K562 (cell line): Measurements from ENCODE around the gene DCUN1D1. TPM values are rescaled to one million over a fixed set of nuclear protein-coding genes. Genes with fewer than 3 reads are reported as not detected.
A peak's percentile ranks its signal among the peaks of the same experiment; 100 is the strongest.

ENCODE experiments used
- BRD4 ChIP-seq: fragments of 200-600 bp; sonication (generic); IDR thresholded peaks from 2 replicates; pipeline ENCODE4 v1.6.1; 2017; ENCODE audit warnings: inconsistent platforms
- CBFA2T3 ChIP-seq: fragments of 450-650 bp; IDR thresholded peaks from 2 replicates; pipeline ENCODE4 v1.6.1; 2017
- ETV5 ChIP-seq: sonication (generic); formaldehyde crosslinking; IDR thresholded peaks from 2 replicates; pipeline ENCODE4 v1.4.0; 2020; ENCODE audit warnings: low read depth, mild to moderate bottlenecking, missing genetic modification reagents
- HNRNPK ChIP-seq: fragments of 200-400 bp; formaldehyde crosslinking; IDR thresholded peaks from one replicate; pipeline ENCODE4 v1.6.1; 2018; ENCODE audit warnings: mild to moderate bottlenecking, low read depth, low read length; ENCODE audit not compliant: poor library complexity, severe bottlenecking
- MAFF ChIP-seq: IDR thresholded peaks from 2 replicates; pipeline ENCODE4 v1.6.1; 2012; ENCODE audit warnings: low read length, improper control_type of control experiment
- MTA2 ChIP-seq: fragments of 450-650 bp; IDR thresholded peaks from 2 replicates; pipeline ENCODE4 v1.6.1; 2016; ENCODE audit warnings: low read depth
- MTA3 ChIP-seq: fragments of 450-650 bp; formaldehyde crosslinking; IDR thresholded peaks from 2 replicates; pipeline ENCODE4 v1.6.1; 2017; ENCODE audit warnings: mild to moderate bottlenecking, borderline replicate concordance
- NFATC3 ChIP-seq: fragments of 450-650 bp; IDR thresholded peaks from 2 replicates; pipeline ENCODE4 v1.6.1; 2017; ENCODE audit warnings: mild to moderate bottlenecking
- NONO ChIP-seq, 2 experiments: fragments of 200-400 bp in 1 of 2; fragments of 450-650 bp in 1 of 2; formaldehyde crosslinking in 1 of 2; IDR thresholded peaks; 2 replicates each; pipeline ENCODE4 v1.6.1; 2017; ENCODE audit warnings: low read depth in 2 of 2, mild to moderate bottlenecking in 2 of 2, moderate library complexity in 2 of 2, low read length in 1 of 2
- PHF8 ChIP-seq: fragments of 200-600 bp; sonication (generic); IDR thresholded peaks from 2 replicates; pipeline ENCODE4 v1.6.1; 2012; ENCODE audit warnings: mixed run types, mild to moderate bottlenecking, inconsistent platforms, low read length, moderate library complexity, borderline replicate concordance
- PML ChIP-seq: IDR thresholded peaks from 2 replicates; pipeline ENCODE4 v1.6.1; 2012; ENCODE audit warnings: low read length, inconsistent platforms
- POLR2AphosphoS5 ChIP-seq: IDR thresholded peaks from 2 replicates; pipeline ENCODE4 v1.6.1; 2011; ENCODE audit warnings: mild to moderate bottlenecking, low read depth, low read length, moderate library complexity; ENCODE audit not compliant: control insufficient read depth, insufficient read depth
- PTTG1 ChIP-seq: fragments of 450-650 bp; IDR thresholded peaks from 2 replicates; pipeline ENCODE4 v1.6.1; 2016; ENCODE audit warnings: low read depth, mild to moderate bottlenecking, missing genetic modification characterization, missing compliant biosample characterization
- PURB ChIP-seq: sonication (generic); formaldehyde crosslinking; IDR thresholded peaks from 2 replicates; pipeline ENCODE4 v1.9.0; 2021; ENCODE audit warnings: low read depth, mild to moderate bottlenecking, missing genetic modification reagents
- RBM15 ChIP-seq: fragments of 200-400 bp; formaldehyde crosslinking; IDR thresholded peaks from 2 replicates; pipeline ENCODE4 v1.6.1; 2018; ENCODE audit warnings: mild to moderate bottlenecking, low read length, moderate library complexity; ENCODE audit not compliant: insufficient read depth
- RHOXF2B ChIP-seq: fragments of 250-450 bp; sonication (Bioruptor Pico); conservative IDR thresholded peaks from 2 replicates; pipeline ENCODE4 v1.5.1; 2021
- SMAD1 ChIP-seq: fragments of 150-350 bp; IDR thresholded peaks from 2 replicates; pipeline ENCODE4 v1.6.1; 2014; ENCODE audit warnings: low read length, low read depth; ENCODE audit not compliant: partially characterized antibody
- SMARCB1 ChIP-seq: IDR thresholded peaks from 2 replicates; pipeline ENCODE4 v1.6.1; 2011; ENCODE audit warnings: improper control_type of control experiment, low read depth; ENCODE audit not compliant: insufficient read length
- SOX6 ChIP-seq: fragments of 450-650 bp; IDR thresholded peaks from 2 replicates; pipeline ENCODE4 v1.6.1; 2014; ENCODE audit warnings: mild to moderate bottlenecking
- TEAD1 ChIP-seq, 2 experiments: fragments of 450-650 bp in 1 of 2; sonication (generic) in 1 of 2; formaldehyde crosslinking; IDR thresholded peaks; 2 replicates each; pipeline versions ENCODE4 v1.4.0 to v1.8.0; 2020 to 2022; ENCODE audit warnings: mild to moderate bottlenecking in 2 of 2, missing genetic modification reagents in 1 of 2
- TEAD4 ChIP-seq, 2 experiments: sonication (generic) in 1 of 2; formaldehyde crosslinking in 1 of 2; IDR thresholded peaks; 2 replicates each; pipeline versions ENCODE4 v1.6.1 to v1.8.0; 2012 to 2022; ENCODE audit warnings: borderline replicate concordance in 1 of 2, inconsistent platforms in 1 of 2, low read length in 1 of 2, mild to moderate bottlenecking in 1 of 2, missing genetic modification reagents in 1 of 2
- ZBTB1 ChIP-seq: sonication (generic); formaldehyde crosslinking; IDR thresholded peaks from 2 replicates; pipeline ENCODE4 v1.8.1; 2023; ENCODE audit warnings: missing genetic modification reagents, low read depth, mild to moderate bottlenecking, borderline replicate concordance
- ZEB2 ChIP-seq: fragments of 450-650 bp; IDR thresholded peaks from 2 replicates; pipeline ENCODE4 v1.6.1; 2016
- ZKSCAN1 ChIP-seq: fragments of 150-350 bp; IDR thresholded peaks from 2 replicates; pipeline ENCODE4 v1.6.1; 2016; ENCODE audit warnings: low read depth, low read length
- ZNF197 ChIP-seq: fragments of 200-800 bp; sonication (Bioruptor generic); IDR thresholded peaks from 2 replicates; pipeline ENCODE4 v1.6.1; 2016; ENCODE audit warnings: low read depth, missing genetic modification characterization, missing compliant biosample characterization
- ZNF347 ChIP-seq: fragments of 450-650 bp; formaldehyde crosslinking; IDR thresholded peaks from 2 replicates; pipeline ENCODE4 v1.4.0; 2020; ENCODE audit warnings: low read depth, mild to moderate bottlenecking, moderate library complexity
- polyA plus RNA-seq, 8 experiments: library from polyadenylated mRNA; depleted of rRNA in 4 of 8; stranded (reverse) in 5 of 8; unstranded in 3 of 8; fragments of >200 nt; fragmentation: Nextera tagmentation in 2 of 8; fragmentation: Illumina TruSeq in 1 of 8; extraction: Ambion mirVana in 2 of 8; extraction: Trizol in 1 of 8; gene quantifications; 2 replicates each; pipeline versions ENCODE4 v1.2.1 to v1.2.3, GENCODE V29; 2011 to 2014; ENCODE audit warnings: inconsistent platforms in 1 of 8, missing spikeins in 1 of 8
- total RNA-seq, 7 experiments: library from RNA; depleted of rRNA in 6 of 7; stranded (reverse); fragments of >200 nt in 6 of 7; fragmentation: Illumina TruSeq in 2 of 7; extraction: Trizol in 2 of 7; gene quantifications; 2 replicates each; pipeline versions ENCODE4 v1.2.1 to v1.2.3, GENCODE V29; 2011 to 2021; ENCODE audit warnings: low replicate concordance in 1 of 7
- TF ChIP-seq, protein P1 (sequence below): fragments of 250-450 bp; sonication (Bioruptor Pico); IDR thresholded peaks from 2 replicates; pipeline ENCODE4 v1.4.0; 2020; ENCODE audit warnings: mild to moderate bottlenecking
- TF ChIP-seq, protein P2 (sequence below): IDR thresholded peaks from 2 replicates; pipeline ENCODE4 v1.6.1; 2016; ENCODE audit warnings: missing genetic modification characterization, missing compliant biosample characterization

Gene DCUN1D1
- total and polyA plus RNA-seq, 9 of the 15 experiments (the other 6 are each of a cell fraction or from before 2014, with no cell fraction given): 11.4 to 46.8 (median 28.2) TPM

DNA sequence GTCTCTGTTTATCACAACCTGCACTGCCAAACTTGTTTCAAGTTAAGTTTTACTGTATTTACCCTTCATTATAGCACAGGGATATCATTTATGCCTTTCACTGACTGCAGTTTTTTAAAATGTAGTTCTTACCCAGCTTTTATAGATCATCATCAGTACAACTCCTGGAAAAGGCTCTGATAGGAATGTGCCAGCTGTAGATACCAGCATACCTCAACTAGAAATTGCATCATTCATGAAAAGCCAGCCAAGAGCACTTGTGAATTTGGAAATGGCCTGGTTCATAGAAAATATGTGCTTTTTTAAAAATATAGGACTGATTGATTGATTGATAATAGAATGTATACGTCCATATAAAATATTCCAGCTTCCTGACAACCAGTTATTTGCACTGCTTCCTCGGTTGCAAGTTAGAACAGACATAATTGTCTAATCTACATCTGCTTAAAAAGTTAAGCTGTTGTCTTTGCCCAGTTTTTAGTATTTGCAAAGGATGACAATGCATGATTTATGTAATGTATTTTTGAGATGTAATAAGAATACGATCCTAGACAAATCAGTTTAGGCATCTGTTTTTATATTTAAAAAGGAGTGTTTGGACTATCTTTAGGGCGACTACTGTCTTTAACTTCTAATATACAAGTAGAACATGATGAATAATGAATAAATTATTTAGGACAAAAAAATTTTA lies 58.5 kb downstream of the DCUN1D1 start (continued):
- peak in 1 of 2 experiments; percentile 75; a peak in 1 of 4 replicates for TF ChIP-seq TEAD1 (CRISPR knock-in tag; IDR thresholded peaks at IDR 0.05)
- no peak for TF ChIP-seq MAFF
- TF ChIP-seq ZKSCAN1: no peak
- no peak for TF ChIP-seq NFATC3
- TF ChIP-seq POLR2AphosphoS5: no peak
- TF ChIP-seq ZNF347 (CRISPR knock-in tag): no peak
- TF ChIP-seq, protein P1, sequence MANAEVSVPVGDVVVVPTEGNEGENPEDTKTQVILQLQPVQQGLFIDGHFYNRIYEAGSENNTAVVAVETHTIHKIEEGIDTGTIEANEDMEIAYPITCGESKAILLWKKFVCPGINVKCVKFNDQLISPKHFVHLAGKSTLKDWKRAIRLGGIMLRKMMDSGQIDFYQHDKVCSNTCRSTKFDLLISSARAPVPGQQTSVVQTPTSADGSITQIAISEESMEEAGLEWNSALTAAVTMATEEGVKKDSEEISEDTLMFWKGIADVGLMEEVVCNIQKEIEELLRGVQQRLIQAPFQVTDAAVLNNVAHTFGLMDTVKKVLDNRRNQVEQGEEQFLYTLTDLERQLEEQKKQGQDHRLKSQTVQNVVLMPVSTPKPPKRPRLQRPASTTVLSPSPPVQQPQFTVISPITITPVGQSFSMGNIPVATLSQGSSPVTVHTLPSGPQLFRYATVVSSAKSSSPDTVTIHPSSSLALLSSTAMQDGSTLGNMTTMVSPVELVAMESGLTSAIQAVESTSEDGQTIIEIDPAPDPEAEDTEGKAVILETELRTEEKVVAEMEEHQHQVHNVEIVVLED: no peak
- TF ChIP-seq SMAD1: no peak
- no peak for TF ChIP-seq BRD4
- TF ChIP-seq ZNF197 (CRISPR knock-in tag): no peak
- no peak for TF ChIP-seq ZBTB1 (CRISPR knock-in tag)
- no peak for TF ChIP-seq PTTG1
- no peak for TF ChIP-seq RHOXF2B
- peak; percentile 44 for TF ChIP-seq CBFA2T3
- no peak for TF ChIP-seq HNRNPK
- no peak for TF ChIP-seq PML
- TF ChIP-seq TEAD4 (IDR thresholded peaks at IDR 0.05; ENCODE audit: low read length): peak; percentile 66
- no peak for TF ChIP-seq TEAD4 (CRISPR knock-in tag; IDR thresholded peaks at IDR 0.05; ENCODE audit: borderline replicate concordance)
- TF ChIP-seq SMARCB1: no peak
- TF ChIP-seq SOX6: peak; percentile 17; the same call in 1 of the 2 replicates
- TF ChIP-seq NONO (IDR thresholded peaks at IDR 0.05; ENCODE audit: low read depth in 2 of 2, low read length in 1 of 2): no peak
- TF ChIP-seq, protein P2, sequence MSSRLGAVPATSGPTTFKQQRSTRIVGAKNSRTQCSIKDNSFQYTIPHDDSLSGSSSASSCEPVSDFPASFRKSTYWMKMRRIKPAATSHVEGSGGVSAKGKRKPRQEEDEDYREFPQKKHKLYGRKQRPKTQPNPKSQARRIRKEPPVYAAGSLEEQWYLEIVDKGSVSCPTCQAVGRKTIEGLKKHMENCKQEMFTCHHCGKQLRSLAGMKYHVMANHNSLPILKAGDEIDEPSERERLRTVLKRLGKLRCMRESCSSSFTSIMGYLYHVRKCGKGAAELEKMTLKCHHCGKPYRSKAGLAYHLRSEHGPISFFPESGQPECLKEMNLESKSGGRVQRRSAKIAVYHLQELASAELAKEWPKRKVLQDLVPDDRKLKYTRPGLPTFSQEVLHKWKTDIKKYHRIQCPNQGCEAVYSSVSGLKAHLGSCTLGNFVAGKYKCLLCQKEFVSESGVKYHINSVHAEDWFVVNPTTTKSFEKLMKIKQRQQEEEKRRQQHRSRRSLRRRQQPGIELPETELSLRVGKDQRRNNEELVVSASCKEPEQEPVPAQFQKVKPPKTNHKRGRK: no peak
- no peak for TF ChIP-seq PHF8
- no peak for TF ChIP-seq ETV5 (CRISPR knock-in tag)
- no peak for TF ChIP-seq ZEB2
- no peak for TF ChIP-seq MTA3
- TF ChIP-seq RBM15: no peak
- TF ChIP-seq MTA2: no peak; the same call in 1 of the 2 replicates
- no peak for TF ChIP-seq PURB (CRISPR knock-in tag)
